ENCODE measurements around the gene GPBP1L1.
A peak's percentile ranks its signal among the peaks of the same experiment; 100 is the strongest.
"Not testable (repeated sequence)": the region's sequence is repeated elsewhere in the genome, so short reads cannot be mapped to it uniquely, and the experiment has no call there.

The GPBP1L1 gene

GRCh38 chr1:45629035-45629434, 57.3 kb downstream of the GPBP1L1 start:
- no peak for DNase-seq

- no peak for DNase-seq
These were observed 62.4 kb downstream of the GPBP1L1 start, which contains the start of gene CCDC17 for GRCh38 chr1:45623972-45624371. Gene CCDC17 (minus strand): TSS chr1:45624054. CDS start chr1:45623909, 145 bp downstream.

GRCh38 chr1:45622524-45623394, 63.6 kb downstream of the GPBP1L1 start:
- DNase-seq: no peak

- DNase-seq: no peak
These were observed 64.3 kb downstream of the GPBP1L1 start for GRCh38 chr1:45621895-45622523.

- peak; percentile 9 to 10 for DNase-seq
These were observed 64.9 kb downstream of the GPBP1L1 start for GRCh38 chr1:45621501-45621836.

DNA sequence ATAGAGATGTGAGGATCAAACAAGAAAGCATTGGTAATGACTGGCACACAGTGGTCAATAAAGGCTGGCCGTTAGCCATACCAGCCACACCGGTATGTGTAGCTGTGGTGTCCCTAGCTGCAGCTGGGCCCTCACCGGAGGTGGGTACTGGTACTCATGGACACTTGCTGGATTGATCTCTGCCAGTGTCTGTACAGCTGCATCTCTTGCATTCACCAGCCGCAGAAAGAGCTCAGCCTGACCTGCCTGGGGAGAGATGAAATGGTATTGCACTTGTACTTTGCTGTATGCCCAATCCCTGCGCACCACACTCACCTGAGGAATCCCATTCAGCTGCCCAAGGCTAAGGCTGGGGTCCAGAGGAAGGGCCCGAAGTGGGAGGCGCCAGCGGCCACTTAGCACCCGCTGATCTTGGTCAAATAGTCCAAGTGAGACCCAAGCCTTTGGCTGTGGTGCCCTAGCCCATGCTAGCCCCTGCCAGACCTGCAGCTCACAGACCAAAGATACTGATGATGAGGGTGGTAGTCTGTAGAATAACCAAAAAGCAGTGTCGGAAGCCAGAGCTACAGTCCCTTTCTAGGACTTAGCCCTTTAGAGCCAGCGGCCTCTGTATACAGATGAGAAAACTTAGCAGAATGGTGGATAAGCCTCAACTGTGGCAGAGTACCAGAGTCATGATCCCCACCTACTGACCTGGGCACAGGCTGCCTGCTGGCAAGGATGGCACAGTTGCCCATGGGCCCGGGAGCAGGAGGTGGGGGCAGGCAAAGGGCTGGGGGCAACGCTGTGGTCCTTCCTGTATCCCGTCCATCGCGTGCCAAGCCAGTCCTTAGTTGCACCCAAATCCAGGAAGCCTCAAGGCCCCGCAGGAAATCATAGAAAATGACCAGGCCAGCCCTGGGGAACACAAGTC, 65.5 kb downstream of the GPBP1L1 start:
- no peak for DNase-seq

DNA sequence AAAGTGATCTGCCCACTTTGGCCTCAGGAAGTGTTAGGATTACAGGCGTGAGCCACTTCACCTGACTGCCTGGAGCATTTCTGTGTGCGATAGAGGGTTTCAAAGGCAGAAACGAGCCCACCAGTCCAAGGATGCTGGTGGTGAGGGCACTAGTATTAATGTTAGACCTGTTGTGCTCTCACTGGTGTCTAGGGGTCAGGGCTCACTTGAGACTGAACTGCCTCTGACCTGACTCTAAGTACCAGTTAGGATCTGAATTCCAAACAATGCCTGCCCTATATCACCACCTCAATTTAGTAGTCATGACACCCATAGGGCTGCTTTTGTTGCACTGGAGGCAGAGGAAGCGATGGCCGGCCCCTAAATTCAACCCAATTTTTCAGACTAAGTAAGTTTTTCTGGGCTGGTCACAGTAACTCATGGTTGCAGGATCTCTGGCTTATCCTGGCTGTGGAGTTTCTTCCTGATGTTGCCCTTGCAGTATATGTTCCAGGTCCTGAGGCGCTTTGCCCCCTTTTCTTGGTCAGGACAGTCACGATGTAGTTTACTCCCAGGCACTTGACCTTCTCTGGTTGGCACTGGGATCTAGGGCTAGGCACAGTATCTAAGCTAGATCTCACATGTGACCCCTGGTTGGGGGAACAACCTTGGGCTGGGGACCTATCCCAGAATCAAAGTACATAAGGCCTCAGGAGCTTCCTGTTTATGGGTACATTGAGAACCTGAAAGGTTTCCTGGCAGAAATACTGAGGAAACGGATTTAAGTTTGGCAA, 67.0 kb downstream of the GPBP1L1 start:
- DNase-seq: no peak

DNA sequence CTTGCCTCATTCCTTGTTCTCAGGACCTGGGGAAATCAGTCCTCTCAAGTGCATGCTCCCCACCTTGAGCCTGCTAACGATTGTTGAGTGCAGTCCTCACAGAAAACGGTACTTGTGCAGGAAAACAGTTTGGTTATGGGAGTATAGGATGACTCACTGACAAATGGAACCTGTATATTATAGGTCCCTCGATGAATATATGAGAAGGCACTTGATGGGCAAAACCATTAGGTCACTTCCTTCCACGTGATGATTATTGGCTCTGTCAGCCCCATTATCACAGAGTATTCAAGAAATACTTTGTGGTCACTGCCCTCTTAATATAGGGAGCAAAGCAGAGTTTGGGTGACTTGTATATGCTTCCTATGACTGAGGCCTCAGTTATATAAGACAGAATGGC, 68.7 kb downstream of the GPBP1L1 start:
- DNase-seq: no peak

GRCh38 chr1:45615885-45616284, 70.4 kb downstream of the GPBP1L1 start:
- no peak for DNase-seq

DNA sequence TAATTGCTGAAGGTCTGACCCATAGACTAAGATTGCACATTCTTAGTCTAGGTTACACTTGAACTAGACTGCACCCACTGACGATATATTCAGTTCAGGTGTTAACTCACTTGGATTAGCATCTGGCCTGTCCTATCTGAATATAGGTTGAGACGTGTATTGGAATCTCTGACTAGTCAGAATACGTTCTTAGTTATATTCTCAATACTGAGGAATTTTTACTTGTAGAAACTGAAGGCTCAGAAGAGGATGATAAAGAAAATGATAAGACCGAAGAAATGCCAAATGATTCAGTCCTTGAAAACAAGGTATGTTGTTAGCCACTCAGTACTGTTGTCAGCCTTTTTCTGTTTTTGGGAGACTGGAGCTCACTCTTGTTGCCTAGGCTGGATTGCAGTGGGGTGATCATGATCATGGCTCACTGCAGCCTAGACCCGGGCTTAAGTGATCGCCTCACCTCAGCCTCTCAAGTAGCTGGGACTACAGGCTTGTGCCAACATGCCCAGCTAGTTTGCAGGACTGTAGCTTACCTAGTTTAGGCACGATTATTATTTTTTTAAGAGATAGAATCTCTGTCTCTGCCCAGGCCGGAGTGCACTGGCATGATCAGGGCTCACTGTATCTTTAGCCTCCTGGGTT, 73.3 kb downstream of the GPBP1L1 start:
- no peak for DNase-seq

GRCh38 chr1:45610589-45611226, 75.6 kb downstream of the GPBP1L1 start:
- no peak for DNase-seq

DNA sequence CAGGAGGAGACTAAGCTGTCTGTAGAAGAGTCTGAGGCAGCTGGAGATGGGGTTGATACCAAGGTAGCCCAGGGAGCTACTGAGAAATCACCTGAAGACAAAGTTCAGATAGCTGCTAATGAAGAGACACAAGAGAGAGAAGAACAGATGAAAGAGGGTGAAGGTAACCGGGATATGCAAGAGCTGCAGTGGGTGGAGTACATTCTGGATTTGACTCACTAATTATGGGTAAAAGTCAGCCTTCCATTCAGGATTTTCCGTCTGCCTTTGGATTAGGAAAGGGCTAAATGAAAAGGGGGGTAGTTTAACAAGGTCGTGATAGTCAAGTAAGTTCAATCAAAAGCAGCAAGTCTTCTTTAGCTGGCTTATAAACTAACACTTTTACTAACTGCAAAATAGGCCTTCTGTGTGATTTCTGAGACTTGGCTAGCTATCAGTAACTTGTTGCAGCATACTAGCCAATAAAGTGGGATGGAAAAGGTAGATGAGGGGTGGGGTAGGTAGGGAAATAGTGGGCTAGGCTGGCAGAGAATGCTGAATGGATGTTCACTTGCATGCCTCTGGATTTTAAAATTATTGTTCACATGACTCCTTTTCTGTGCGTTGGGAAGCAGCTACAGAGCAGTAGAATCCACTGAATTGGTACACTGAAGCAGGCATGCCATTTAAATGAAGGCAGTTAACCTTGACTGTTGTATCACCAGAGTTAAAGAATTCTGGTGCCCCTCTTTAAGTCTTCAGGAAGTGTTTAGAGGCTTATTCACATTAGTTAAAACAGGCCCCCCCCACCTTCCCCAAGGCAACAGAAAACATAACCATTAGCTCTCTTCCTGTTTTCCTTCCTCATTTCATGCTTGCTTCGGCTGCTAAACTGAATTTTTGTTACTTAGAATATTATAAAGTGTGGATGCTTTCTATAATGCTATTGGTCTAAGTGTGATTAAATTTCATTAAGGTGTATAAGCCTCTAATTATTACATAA, 77.9 kb downstream of the GPBP1L1 start:
- DNase-seq: peak; percentile 20 to 34

- DNase-seq: peak in 1 of 2 donors; percentile 47
These were observed 78.8 kb downstream of the GPBP1L1 start for GRCh38 chr1:45607404-45608074.

- no peak for DNase-seq
These were observed 82.1 kb downstream of the GPBP1L1 start for GRCh38 chr1:45604239-45604638.

DNA sequence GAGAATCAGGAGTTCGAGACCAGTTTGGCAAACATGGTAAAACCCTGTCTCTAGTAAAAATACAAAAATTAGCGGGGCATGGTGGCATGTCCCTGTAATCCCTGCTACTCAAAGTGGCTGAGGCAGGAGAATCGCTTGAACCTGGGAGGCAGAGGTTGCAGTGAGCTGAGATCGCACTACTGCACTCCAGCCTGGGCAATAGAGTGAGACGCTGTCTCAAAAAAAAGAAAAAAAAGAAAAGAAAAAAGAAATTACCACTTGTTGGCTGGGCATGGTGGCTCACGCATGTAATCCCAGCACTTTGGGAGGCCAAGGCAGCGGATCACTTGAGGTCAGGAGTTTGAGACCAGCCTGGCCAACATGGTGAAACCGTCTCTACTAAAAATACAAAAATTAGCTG, 89.6 kb downstream of the GPBP1L1 start:
- DNase-seq: not testable (repeated sequence)

GRCh38 chr1:45594412-45594811, 91.9 kb downstream of the GPBP1L1 start:
- DNase-seq: no peak

- no peak for DNase-seq
These were observed 96.5 kb downstream of the GPBP1L1 start for GRCh38 chr1:45589861-45590260.

GRCh38 chr1:45586769-45587168, 99.6 kb downstream of the GPBP1L1 start:
- no peak for DNase-seq

DNA sequence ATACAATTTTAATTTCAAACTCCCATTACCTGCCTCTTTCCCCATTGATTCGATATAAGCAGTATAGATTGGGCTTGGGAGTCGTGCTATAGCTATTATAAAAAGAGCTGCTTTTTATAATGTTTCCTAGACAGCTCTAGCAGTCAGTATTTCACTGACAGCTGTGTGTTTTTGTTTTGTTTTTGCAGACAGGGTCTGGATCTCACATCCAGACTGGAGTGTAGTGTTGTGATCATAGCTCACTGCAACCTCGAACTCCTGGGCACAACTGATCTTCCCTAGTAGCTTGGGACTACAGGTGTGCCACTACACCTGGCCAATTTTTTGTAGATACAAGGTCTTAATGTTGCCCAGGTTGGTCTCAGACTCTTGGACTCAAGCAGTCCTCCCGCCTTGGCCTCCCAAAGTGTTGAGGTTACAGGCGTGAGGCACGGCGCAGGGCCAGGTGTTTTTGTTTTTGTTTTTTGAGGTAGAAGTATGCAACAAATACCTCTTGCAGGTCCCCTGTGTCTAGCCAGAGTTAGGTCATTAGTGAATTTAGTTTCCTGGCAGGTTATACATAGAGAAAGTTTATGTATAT, 100.7 kb downstream of the GPBP1L1 start:
- DNase-seq: no peak

Data from inflammatory macrophage treated with lipopolysaccharide for 1 hour (primary cell).